Gastroesophageal sphincter (tissue), 3 donors: ENCODE data around the gene SERPINE3.

Source experiments
- CTCF ChIP-seq, 4 experiments: fragments of 200-600 bp in 2 of 4; fragments of 450-650 bp in 2 of 4; sonication (generic) in 1 of 4; IDR thresholded peaks; one replicate each; pipeline ENCODE4 v1.5.1; 2017 to 2019; ENCODE audit warnings: antibody characterized with exemption in 4 of 4, mild to moderate bottlenecking in 2 of 4, moderate library complexity in 2 of 4
- EP300 ChIP-seq: sonication (generic); formaldehyde crosslinking; IDR thresholded peaks from one replicate; pipeline ENCODE4 v1.6.1; 2017; ENCODE audit warnings: antibody characterized with exemption, mild to moderate bottlenecking
- POLR2A ChIP-seq, 2 donors: fragments of 450-650 bp; IDR thresholded peaks; one replicate each; pipeline ENCODE4 v1.6.1; 2017; ENCODE audit warnings: antibody characterized with exemption in 2 of 2, mild to moderate bottlenecking in 2 of 2, moderate library complexity in 1 of 2

DNA sequence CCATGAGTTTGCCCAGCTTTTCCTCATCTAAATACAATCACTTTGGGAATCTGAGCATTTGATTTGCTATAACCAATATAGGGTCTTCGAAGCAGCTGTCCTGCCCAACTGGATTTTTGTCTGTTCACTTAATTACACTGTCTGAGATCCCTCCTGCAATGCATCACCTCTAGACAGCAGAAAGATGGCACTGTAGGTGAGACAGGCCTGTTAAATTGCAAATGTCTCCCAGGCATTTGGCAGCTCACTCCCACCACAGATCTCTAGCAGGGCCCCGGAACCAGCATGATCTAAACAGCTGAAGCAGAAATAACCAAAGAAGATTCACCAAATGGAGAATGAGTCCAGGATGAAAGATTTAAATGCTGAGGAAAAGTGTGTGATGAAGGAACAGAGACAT, 41.9 kb upstream of the SERPINE3 start:
- TF ChIP-seq CTCF (IDR thresholded peaks at IDR 0.05) (no peak), POLR2A (IDR thresholded peaks at IDR 0.05) (no peak), EP300 (no peak)
